ENCODE results near the gene GP5.

GRCh38 chr3:194447161-194447560 is 48.1 kb upstream of the GP5 start:
- no peak for TF ChIP-seq EZH2 (IDR thresholded peaks at IDR 0.05; ENCODE audit: insufficient read depth, poor library complexity, severe bottlenecking)
- no peak for TF ChIP-seq EZH2phosphoT487 (IDR thresholded peaks at IDR 0.05; ENCODE audit: insufficient read depth, low read depth)

All from GM23248 (cell line).